SU-DHL-6 (cell line): Measurements from ENCODE around the gene D2HGDH.
A peak's percentile ranks its signal among the peaks of the same experiment; 100 is the strongest.
"Not testable (repeated sequence)": the region's sequence is repeated elsewhere in the genome, so short reads cannot be mapped to it uniquely, and the experiment has no call there.

Source experiments
- H2AFZ ChIP-seq: fragments of 200-600 bp; sonication (generic); 2 replicates; pipeline ENCODE4 v1.6.1; 2014; ENCODE audit warnings: low read depth, mild to moderate bottlenecking, moderate library complexity, mixed read lengths, antibody characterized with exemption, low read length; ENCODE audit not compliant: severe bottlenecking
- H3F3A ChIP-seq: fragments of 200-600 bp; shearing (Covaris generic); 2 replicates; pipeline ENCODE4 v1.6.0; 2016; ENCODE audit warnings: antibody characterized with exemption, mild to moderate bottlenecking; ENCODE audit not compliant: insufficient read depth
- H3K27ac ChIP-seq: fragments of 200-600 bp; sonication (generic); 2 replicates; pipeline ENCODE4 v1.5.1; 2016; ENCODE audit warnings: low read depth, mild to moderate bottlenecking, low read length, moderate library complexity, mixed read lengths
- H3K27me3 ChIP-seq: fragments of 200-600 bp; sonication (generic), shearing (Covaris generic); 2 replicates; pipeline ENCODE4 v1.6.0; 2014; ENCODE audit warnings: mild to moderate bottlenecking, low read length
- H3K36me3 ChIP-seq: fragments of 200-600 bp; sonication (generic); 2 replicates; pipeline ENCODE4 v1.6.1; 2014; ENCODE audit warnings: mild to moderate bottlenecking, low read length, mixed read lengths
- H3K4me2 ChIP-seq: fragments of 300-600, 200-600 bp; shearing (Covaris generic), sonication (generic); 2 replicates; pipeline ENCODE4 v1.6.0; 2014; ENCODE audit warnings: low read length, low read depth, mild to moderate bottlenecking; ENCODE audit not compliant: poor library complexity, severe bottlenecking
- H3K4me3 ChIP-seq: fragments of 200-600 bp; sonication (generic); 2 replicates; pipeline ENCODE4 v1.5.1; 2014; ENCODE audit warnings: antibody characterized with exemption, low read length, mild to moderate bottlenecking, mixed read lengths; ENCODE audit not compliant: insufficient read depth, poor library complexity, severe bottlenecking
- H3K79me2 ChIP-seq: fragments of 200-600 bp; sonication (generic); 2 replicates; pipeline ENCODE4 v1.6.1; 2014; ENCODE audit warnings: mild to moderate bottlenecking, low read length, moderate library complexity; ENCODE audit not compliant: insufficient read depth
- H3K9ac ChIP-seq: fragments of 200-600 bp; sonication (generic); 2 replicates; pipeline ENCODE4 v1.7.0; 2014; ENCODE audit warnings: mild to moderate bottlenecking, low read length
- H3K9me2 ChIP-seq: fragments of 200-600 bp; sonication (generic); replicated peaks from 2 replicates; pipeline ENCODE4 v1.6.1; 2014; ENCODE audit warnings: low read length; ENCODE audit not compliant: insufficient read depth
- H3K9me3 ChIP-seq: fragments of 200-600 bp; sonication (generic); 2 replicates; pipeline ENCODE4 v1.6.1; 2014; ENCODE audit warnings: low read length, mixed read lengths; ENCODE audit not compliant: insufficient read depth
- H4K20me1 ChIP-seq: fragments of 200-600 bp; sonication (generic); 2 replicates; pipeline ENCODE4 v1.6.1; 2014; ENCODE audit warnings: low read depth, mild to moderate bottlenecking, antibody characterized with exemption, low read length, moderate library complexity, mixed read lengths
- CTCF ChIP-seq: fragments of 200-600 bp; sonication (generic); IDR thresholded peaks from one replicate; pipeline ENCODE4 v1.5.1; 2017; ENCODE audit warnings: antibody characterized with exemption, mild to moderate bottlenecking, low read length, moderate library complexity; ENCODE audit not compliant: insufficient read depth, poor library complexity, severe bottlenecking
- EZH2phosphoT487 ChIP-seq: fragments of 200-600 bp; sonication (generic), shearing (Covaris generic); conservative IDR thresholded peaks from 2 replicates; pipeline ENCODE4 v1.6.1; 2018; ENCODE audit warnings: mild to moderate bottlenecking, antibody characterized with exemption, low read length, moderate library complexity, mixed read lengths

D2HGDH gene

DNA sequence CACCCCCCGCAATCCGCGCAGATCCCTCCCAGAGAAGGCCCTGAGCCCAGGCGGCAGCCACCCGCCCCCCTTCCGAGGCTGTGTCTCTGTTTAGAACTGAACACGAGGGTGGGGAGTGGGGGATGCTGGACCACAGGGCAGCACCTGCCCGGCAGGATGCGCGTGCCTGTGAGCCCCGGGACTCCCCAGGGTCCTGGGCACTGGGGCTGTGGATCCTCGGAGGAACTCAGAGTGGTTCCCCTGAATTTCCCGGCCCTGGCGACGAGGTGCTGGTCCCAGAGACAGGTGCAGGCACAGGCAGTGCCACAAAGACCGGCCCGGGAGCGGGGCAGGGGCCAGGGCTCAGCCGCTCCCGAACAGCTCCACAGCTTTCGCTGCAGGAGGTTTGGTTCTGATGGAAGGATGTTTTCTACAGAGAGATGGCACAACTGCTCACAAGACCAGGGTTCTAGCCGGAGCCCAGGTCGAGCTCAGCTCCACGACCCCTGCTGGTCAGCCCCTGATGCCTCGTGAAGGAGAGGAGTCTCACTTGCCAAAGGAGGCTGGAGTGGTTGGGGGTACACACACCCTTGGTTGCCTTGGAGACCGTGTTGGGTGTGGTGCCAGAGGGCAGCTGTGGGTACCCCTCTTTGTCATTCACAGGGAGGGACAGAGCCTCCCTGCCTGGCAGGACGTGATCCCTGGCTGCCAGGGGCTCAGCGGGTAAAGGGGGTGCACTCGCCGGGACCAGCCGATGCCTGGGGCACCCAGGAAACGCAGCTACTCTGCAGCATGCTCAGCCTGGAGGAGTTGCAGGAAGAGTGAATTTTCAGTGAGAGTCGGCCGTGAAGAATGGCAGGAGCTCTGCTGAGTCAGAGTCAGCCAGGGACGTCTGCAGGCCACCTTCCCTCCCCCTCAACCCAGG lies 70.1 kb downstream of the D2HGDH start:
- TF ChIP-seq CTCF (no peak), EZH2phosphoT487 (no peak)
- no peaks in the 10 kb centered on the region for H3K9me2 ChIP-seq
- no peaks in the 10 kb centered on the region for H4K20me1 ChIP-seq
- no peaks in the 10 kb centered on the region for H3K9me3 ChIP-seq
- H3K9ac ChIP-seq: peak overlapping the region; percentile 23; the same call in 1 of the 2 replicates
- H3K36me3 ChIP-seq: no peaks in the 10 kb centered on the region
- H3K79me2 ChIP-seq: no peaks in the 10 kb centered on the region
- H3K27me3 ChIP-seq: no peaks in the 10 kb centered on the region
- H3K4me2 ChIP-seq: peak overlapping the region; percentile 44
- H3K4me3 ChIP-seq: peak overlapping the region; percentile 20
- no peak overlapping the region for H3K27ac ChIP-seq
- H3F3A ChIP-seq: no peaks in the 10 kb centered on the region
- H2AFZ ChIP-seq: no peak overlapping the region

DNA sequence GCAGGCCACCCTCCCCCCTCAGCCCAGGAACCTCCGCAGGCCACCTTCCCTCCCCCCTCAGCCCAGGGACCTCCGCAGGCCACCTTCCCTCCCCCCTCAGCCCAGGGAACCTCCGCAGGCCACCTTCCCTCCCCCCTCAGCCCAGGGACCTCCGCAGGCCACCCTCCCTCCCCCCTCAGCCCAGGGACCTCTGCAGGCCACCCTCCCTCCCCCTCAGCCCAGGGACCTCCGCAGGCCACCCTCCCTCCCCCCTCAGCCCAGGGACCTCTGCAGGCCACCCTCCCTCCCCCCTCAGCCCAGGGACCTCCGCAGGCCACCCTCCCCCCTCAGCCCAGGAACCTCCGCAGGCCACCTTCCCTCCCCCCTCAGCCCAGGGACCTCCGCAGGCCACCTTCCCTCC lies 71.8 kb downstream of the D2HGDH start:
- not testable (repeated sequence) for H3K36me3 ChIP-seq, H3K9me2 ChIP-seq, H4K20me1 ChIP-seq, H3F3A ChIP-seq, H3K9ac ChIP-seq, H3K27ac ChIP-seq, H3K4me2 ChIP-seq, H3K9me3 ChIP-seq, H2AFZ ChIP-seq, H3K79me2 ChIP-seq, H3K27me3 ChIP-seq, H3K4me3 ChIP-seq

- Histone ChIP-seq H3K9me2 (no peaks in the 10 kb centered on the region), H4K20me1 (no peaks in the 10 kb centered on the region), H3K36me3 (no peaks in the 10 kb centered on the region), H3K9me3 (no peaks in the 10 kb centered on the region), H3K27me3 (no peaks in the 10 kb centered on the region), H3K79me2 (no peaks in the 10 kb centered on the region), H3K4me2 (no peak overlapping the region), H3K27ac (no peak overlapping the region), H2AFZ (no peak overlapping the region), H3K9ac (no peak overlapping the region), H3F3A (no peaks in the 10 kb centered on the region), H3K4me3 (no peak overlapping the region)
- TF ChIP-seq CTCF (no peak), EZH2phosphoT487 (no peak)
Observed at GRCh38 chr2:241808051-241808720, 73.8 kb downstream of the D2HGDH start.
